HepG2 (cell line): ENCODE measurements around the gene CMTM5.

Experiments
- EEA1 ChIP-seq: sonication (generic); formaldehyde crosslinking; IDR thresholded peaks from 2 replicates; pipeline ENCODE4 v1.5.1; 2020; ENCODE audit warnings: mild to moderate bottlenecking, missing genetic modification reagents, borderline replicate concordance
- EZH2 ChIP-seq: conservative IDR thresholded peaks from 2 replicates; pipeline ENCODE4 v1.6.1; 2012; ENCODE audit warnings: mild to moderate bottlenecking, low read depth, low read length, moderate library complexity
- MLXIP ChIP-seq: sonication (generic); formaldehyde crosslinking; IDR thresholded peaks from 2 replicates; pipeline ENCODE4 v1.9.0; 2021; ENCODE audit warnings: missing genetic modification reagents, borderline replicate concordance
- MZF1 ChIP-seq: sonication (generic); formaldehyde crosslinking; IDR thresholded peaks from 2 replicates; pipeline ENCODE4 v1.8.1; 2023; ENCODE audit warnings: mild to moderate bottlenecking, missing genetic modification reagents, borderline replicate concordance

GRCh38 chr14:23406244-23406643 lies 29.4 kb downstream of the CMTM5 start:
- TF ChIP-seq MLXIP (CRISPR knock-in tag) (no peak), EZH2 (no peak), EEA1 (CRISPR knock-in tag) (no peak), MZF1 (CRISPR knock-in tag) (no peak)
